GM19397 (cell line): ENCODE measurements around the gene NXF1.
"Not testable (repeated sequence)": the region's sequence is repeated elsewhere in the genome, so short reads cannot be mapped to it uniquely, and the experiment has no call there.

Experiments
- ATAC-seq: cut with Tn5 transposase; IDR thresholded peaks from one replicate; pipeline ENCODE4 v1.9.1; 2021; ENCODE audit warnings: mild to moderate bottlenecking, moderate library complexity; ENCODE audit not compliant: unreplicated experiment

The NXF1 gene

DNA sequence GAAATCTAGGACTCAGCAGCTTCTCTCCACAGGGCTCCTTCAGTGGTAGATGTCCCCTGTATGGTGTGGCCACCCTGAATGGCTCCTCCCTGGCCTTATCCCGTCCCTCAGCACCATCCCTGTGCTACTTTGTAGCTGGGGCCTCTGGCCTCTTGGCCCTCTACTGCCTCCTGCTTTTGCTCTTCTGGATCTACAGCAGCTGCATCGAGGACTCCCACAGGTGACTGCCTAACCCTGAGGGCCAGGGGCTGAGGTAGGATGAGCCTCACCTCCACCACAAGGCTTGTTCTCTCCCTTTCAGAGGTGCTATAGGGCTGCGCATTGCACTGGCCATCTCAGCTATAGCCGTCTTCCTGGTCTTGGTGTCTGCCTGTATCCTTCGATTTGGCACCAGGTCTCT lies 16.2 kb downstream of the NXF1 start:
- ATAC-seq: no peak

DNA sequence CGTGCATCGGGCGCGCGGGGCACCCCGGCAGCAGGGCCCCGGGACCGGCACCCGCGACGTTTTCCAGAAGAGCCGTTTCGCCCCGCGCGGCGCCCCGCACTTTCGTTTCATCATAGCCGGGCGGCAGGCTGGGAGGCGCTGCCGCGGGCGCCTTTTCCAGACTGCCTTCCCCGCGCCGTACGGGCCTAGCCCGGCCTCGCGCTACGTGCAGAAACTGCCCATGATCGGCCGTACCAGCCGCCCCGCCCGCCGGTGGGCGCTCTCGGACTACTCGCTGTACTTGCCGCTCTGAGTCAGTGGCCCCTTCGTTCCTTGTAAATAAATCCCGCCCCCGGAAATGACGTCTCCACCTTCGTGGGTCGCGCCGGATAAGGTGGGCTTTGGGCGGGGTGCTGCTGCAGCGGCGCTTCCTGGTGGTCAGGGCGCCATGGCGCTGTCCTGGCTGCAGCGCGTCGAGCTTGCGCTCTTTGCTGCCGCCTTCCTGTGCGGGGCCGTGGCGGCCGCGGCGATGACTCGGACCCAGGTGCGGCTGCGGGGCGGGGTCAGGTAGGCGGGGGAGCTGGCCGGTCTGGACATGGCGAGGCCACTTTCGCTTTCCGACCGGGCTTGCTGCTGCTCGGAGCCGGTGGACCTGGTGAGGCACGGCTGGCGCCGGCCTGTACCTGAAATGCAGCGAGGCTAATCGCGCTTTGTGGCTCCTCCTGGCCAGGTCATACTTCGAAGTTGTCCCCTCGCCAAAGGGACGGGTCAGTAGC lies 18.1 kb downstream of the NXF1 start, which contains the start of gene TMEM179B:
Gene TMEM179B, plus strand, starts transcription at position 398 of the 755 bp plus-strand sequence. Its CDS starts 30 bp downstream, at position 428.
- ATAC-seq: peak; percentile 68

DNA sequence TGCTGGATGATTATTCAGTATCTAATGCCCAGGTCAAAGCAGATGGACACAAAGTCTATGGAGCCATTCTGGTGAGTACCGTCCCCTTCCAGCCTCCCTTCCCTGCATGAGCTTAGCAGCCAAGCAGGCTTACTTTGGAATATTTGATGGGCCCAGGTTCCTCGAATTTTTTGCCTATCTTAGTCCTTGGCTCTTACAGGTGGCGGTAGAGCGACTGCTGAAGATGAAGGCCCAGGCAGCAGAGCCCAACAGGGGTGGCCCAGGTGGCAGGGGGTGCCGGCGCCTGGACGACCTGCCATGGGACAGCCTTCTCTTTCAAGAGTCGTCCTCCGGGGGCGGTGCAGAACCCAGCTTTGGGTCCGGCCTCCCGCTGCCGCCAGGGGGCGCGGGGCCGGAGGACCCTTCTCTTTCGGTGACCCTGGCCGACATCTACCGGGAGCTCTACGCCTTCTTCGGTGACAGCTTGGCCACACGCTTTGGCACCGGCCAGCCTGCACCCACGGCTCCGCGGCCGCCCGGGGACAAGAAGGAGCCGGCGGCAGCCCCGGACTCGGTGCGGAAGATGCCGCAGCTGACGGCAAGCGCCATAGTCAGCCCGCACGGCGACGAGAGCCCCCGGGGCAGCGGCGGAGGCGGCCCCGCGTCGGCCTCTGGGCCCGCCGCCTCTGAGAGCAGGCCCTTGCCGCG lies 18.8 kb downstream of the NXF1 start:
- peak; percentile 70 for ATAC-seq

DNA sequence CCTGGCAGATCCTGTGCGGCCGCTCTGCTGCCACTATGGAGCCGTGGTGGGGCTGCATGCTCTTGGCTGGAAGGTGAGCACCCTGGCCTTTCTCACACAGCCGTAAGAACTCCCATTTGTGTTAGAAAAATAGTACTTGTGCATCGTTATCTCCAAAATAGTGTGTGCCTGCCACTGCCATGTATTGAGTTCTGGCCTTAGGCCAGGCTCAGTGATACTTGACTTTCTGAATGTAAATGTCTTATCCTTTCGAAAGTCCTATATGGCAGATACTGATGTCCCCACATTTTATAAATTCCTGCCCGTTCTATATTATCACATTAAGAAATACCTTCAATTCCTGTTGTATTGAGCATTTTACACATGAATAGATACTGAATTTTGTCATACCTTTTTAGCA lies 22.5 kb downstream of the NXF1 start:
- no peak for ATAC-seq

DNA sequence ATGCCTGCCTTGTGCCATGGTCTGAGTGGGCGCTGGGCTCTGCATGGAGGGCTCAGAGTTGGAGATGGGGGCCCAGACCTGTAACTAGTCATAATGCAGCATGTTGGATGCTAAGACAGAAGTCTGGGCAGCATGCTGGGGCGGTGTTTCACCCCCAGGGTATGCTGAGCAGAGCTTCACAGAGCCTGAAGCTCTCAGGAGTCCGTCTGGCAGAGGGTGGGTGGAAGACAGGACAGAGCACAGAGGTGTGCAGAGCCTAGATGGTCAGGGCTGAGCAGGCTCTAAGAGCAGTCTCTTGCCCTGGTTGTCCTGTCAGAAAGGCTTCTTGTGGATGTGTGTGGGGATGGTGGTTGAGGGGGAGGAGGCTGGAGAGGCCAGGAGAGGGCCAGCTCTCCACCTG lies 26.8 kb downstream of the NXF1 start:
- ATAC-seq: no peak

DNA sequence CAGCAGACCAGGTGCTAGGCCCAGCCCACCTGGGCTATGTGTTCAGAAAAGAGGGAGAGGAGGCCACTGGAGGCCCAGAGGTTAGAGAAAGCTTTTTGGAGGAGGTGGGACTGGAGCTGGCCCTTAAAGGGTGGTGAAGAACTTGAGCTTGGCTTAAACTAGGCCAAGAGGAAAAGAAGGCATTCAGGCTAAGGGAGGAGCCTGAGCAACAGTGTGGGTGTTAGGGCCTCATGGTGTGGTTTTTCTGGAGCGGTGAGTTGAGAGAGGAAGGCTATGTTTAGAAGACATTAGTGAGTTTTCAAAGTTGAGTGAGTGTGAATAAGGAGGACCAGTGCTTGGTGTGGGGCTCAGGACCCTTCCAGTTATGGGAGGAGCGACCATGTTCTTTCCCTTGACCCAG lies 27.9 kb downstream of the NXF1 start:
- no peak for ATAC-seq

DNA sequence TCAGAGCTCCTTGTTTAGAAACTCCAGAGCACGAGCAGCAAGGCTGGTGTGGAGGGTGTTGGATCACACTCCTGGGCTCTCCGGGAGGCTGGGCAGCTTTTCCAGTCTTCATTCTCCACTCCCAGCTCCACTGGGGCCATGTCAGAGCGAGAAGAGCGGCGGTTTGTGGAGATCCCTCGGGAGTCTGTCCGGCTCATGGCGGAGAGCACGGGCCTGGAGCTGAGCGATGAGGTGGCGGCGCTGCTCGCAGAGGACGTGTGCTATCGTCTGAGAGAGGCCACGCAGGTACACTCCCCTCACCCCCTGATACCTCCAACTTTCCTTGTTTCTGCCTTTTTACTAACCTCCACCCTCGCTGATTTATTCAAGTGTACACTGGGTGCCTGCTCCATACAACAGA lies 29.6 kb downstream of the NXF1 start:
- ATAC-seq: no peak

DNA sequence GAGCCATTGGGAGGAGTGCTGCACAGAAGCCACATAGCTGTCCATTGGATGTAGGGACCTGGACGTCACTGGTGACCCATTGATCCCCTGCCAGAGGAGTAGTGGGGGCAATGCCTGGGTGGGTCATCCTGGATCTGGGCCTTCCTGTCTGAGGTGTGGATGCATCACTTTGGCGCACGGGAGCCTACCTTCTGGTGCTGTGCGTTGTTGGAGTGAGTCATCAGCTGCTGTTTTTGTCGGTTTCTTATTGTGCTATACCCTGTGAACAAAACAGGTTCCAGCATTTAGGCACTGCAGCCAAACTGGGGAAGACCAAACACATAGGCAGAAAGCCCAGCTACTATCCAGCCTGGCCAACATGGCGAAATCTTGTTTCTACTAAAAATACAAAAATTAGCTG lies 30.8 kb downstream of the NXF1 start:
- ATAC-seq: no peak

DNA sequence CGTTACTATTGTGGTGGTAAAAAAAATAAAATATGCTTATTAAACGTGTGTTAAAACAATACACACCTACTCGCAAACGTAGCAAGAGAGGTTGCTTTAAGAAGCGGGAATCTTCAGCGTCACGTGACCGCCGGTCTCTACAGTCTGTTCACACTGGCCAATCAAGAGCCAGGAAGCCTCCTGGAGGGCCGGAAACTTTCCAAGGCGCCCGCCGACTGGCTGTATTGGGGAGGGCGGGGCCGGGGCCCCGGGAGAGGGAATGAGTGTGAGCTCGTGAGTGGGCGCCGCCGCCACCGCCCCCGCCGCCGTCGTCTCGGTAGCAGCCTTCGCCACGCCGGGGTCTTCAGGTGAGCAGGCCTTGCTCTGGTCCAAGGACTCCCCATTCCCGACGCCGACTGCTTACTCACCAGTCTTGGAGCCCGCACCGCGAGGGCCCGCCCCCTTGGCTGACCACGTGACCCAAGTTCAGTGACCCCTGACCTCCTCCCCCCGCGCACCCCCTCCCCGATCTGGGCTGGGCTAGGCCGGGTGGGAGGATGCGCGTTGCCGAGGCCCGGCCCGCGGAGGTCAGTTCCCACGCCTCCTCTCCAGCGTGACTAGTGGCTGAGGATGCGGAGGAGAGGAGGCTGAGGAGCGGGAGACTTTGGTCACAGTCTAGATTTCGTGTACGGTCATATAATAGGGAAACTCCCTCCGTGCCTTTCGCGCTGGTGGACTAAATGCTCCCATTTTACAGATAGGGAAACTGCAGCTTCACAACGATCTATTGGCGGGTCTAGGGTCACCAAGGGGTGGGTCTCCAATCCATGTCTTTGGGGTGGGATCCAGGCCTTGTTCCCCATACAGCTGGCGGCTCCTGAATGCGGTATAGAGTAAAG lies 33.9 kb downstream of the NXF1 start, which contains the start of gene TAF6L:
Gene TAF6L, plus strand, starts transcription at position 253 of the 878 bp plus-strand sequence. CDS start 4,388 bp downstream, outside the sequence.
- ATAC-seq: peak; percentile 88

DNA sequence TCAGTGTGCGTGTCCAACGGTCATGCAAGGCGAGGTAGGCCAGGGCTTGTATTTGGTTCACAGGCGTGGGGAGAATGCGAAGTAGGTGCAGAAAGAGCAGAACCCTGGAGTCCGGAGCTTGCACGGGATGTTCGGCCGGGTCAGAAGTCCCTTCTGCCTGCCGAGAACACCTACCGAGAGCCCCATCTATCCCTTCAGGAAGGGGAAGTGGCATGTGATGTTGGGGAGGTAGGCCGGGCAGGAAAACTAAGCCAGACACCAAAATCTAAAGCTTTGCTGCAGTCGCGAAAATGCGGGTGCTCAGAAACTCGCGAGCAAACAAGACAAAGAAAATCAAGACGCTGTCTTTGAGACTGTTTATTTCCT lies 34.5 kb downstream of the NXF1 start:
- ATAC-seq: no peak

DNA sequence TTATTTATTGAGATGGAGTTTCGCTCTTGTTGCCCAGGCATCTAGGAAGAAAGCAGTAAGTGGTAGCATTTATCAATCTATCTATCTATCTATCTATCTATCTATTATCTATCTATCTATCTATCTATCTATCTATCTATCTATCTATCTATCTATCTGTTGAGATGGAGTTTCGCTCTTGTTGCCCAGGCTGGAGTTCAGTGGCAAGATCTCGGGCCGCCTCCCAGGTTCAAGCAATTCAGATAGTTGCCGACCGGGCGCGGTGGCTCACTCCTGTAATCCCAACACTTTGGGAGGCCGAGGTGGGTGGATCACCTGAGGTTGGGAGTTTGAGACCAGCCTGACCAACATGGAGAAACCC lies 44.4 kb downstream of the NXF1 start:
- not testable (repeated sequence) for ATAC-seq

DNA sequence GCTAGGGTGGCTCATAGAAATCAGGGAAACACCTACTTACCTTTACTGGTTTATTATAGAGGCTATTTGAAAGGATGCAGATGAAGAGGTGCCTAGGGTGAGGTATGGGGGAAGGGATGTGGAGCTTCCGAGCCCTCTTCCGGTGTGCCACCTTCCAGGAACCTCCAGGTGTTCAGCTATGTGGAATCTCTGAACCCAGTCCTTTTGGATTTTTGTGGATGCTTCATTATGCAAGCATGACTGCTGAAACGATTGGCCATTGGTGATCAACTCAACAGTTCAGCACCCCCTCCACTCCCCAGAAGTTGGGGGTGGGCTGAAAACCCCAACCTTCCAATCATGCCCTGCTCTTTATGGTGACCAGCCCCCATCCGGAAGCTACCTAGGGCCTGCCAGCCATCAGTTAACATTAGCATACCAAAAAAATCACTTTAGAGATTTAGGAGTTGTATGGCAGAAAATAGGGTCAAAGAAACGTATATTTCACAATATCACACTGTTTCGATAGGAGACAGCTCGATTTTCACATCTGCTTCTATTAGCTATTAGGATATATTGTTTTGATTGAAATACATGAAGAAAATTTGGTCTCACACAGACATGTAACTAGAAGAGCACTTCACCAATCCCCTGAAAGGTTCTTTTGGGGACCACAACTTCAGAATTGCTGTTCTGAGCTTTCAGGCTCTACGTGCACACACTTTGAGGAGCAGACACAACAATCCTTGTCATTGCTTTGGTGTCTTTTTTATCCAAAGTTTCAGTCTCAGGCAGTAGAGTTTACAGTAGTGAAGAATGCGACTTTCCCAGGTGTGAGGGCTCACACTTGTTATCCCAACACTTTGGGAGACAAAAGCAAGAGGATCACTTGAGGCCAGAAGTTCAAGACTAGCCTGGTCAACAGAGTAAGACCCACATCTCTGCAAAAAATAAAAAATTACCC lies 47.1 kb downstream of the NXF1 start:
- ATAC-seq: no peak

DNA sequence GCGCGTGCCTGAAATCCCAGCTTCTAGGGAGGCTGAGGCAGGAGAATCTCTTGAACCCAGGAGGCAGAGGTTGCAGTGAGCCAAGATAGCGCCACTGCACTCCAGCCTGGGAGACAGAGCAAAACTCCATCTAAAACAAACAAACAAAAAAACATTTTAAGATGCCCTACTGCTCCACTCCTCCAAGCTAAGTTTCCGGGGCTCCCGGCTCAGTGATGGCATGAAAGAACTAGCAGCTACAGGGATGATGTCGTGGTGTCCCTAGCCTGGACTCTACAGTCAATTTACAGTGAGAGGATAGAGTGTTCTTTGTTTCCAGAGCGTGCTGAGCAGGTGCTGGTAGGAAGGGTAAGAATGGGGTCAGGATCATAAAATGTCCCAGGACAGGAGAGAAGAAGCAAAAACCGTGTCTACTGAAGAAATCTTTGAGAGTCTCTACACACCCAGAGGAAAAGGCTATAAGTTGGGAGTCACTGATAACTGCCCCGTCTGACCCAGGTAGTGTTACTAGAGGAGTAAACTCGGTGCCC lies 50.1 kb downstream of the NXF1 start:
- no peak for ATAC-seq

DNA sequence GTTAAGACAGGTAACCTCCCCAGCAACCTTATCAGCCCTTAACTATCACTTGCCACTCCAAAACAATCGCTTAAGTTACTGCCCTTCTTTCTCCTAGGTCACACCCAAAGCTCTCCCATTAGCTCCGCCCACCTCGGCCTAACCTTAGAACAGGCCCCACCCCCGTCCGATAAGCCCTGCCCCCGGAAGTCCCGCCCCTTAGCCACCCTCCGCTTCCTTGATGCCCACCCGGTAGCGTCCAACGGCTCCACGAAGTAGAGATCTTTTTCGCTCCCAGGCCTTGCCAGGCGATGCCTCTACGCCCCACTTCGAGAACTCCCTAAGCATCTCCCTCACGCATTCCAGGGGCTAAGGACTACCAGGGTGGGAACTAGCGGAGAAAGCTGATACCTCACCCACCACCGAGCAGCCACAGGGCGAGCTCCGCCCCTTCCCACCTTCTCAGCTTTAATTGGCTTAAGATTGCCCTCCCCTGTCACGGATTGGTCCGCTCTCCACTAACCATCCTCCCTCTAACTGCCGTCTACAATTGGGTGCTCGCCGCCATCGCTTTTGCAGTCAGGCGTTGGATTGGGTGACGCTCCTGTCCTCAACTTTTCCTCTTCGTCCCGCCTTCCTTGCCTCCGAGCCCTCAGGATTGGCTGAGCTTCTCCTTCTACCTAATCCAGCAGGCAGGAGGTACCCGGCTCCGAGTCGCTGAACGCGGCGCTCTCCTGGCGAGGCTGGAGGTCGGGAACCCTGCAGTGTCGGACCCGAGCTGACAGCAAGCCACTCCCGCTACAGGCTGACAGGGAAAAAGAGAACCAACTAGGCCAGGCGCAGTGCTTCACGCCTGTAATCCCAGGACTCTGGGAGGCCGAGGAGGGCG lies 51.3 kb downstream of the NXF1 start, which contains the start of gene ZBTB3:
Gene ZBTB3, minus strand, starts transcription at position 425 of the 868 bp plus-strand sequence. CDS start 496 bp downstream, outside the sequence.
- ATAC-seq: peak; percentile 93

DNA sequence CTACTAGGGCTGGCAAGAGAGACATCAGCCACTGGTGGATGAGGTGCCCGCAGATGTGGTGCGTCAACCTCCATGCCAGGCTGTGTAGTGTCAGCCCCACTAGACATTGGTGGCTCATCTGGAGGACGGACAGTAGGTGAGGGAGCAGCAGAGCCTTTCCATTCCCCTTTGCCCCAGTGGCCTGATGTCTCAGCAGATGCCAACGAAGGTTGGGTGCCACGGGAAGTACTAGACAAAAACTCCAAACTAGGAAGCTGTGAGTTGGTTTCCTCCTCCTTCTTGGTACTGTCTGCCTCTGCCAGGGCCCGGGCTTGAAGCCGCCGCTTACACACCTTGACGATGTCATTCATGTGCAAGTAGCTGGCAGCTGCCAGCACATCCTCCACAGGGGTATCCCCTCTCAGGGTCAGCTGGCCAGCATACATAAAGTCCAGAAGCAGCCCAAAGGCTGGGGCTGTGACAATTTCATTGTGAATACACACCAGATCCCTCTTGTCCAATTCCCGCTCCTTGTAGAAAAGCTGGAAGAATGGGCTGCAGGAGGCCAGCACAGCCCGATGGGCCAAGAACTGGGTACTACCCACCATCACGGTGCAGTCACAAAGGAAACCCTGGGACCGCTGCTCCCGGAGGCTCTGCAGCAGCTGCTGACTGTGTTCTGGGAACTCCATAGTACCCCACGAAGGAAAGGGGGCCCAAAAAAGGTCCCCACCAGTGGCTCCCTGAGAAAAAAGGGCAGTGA lies 52.1 kb downstream of the NXF1 start:
- no peak for ATAC-seq

DNA sequence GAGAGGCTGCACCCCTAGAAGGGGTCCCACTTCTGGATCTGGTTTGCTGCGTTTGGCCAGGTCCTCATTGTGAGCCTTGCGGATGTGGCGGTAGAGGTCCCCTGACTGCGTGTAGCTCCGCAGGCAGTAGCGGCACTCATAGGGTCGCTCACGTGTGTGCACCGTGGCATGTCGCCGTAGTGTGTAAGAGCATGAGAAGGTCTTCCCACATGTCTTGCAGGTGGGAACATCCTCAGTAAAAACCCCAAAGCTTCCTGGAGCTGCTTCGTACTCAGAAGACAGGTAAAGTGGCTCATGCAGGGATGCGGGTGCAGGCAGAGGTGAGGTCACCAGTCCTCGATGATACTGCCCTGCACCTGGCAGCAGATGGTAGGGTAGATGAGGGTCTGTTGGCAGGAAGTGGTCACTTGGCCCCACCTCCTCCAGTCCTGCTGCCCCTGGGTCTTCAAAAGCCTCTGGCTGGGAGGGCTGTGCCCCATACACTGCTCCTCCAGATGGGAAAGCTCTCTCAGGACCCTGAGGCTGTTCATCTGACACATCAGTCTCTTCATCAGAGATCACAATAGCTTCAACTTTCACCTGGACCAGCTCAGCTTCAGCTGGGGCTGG lies 53.0 kb downstream of the NXF1 start:
- no peak for ATAC-seq

DNA sequence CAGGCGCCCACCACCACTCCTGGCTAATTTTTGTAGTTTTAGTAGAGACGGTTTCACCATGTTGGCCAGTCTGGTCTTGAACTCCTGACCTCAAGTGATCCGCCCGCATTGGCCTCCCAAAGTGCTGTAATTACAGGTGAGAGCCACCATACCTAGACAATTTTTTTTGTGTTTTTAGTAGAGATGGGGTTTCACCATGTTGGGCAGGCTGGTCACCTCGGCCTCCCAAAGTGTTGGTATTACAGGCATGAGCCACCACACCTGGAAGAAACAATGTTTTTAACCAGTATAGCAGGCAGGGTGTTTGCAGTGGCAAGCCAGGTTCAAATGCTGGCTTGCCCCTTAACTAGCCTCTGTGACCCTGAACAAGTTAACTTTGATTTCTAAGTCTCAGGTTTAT lies 55.3 kb downstream of the NXF1 start:
- ATAC-seq: not testable (repeated sequence)
